Measurements from ENCODE around the gene UBE2D2.
A peak's percentile ranks its signal among the peaks of the same experiment; 100 is the strongest.

UBE2D2 gene

GRCh38 chr5:139663207-139664085 is 102.3 kb downstream of the UBE2D2 start:
- no peak for DNase-seq

- DNase-seq, result no peak
These were observed 103.1 kb downstream of the UBE2D2 start for GRCh38 chr5:139664086-139664693.

GRCh38 chr5:139664727-139665351 is 103.7 kb downstream of the UBE2D2 start:
- DNase-seq, result no peak

- no peak for DNase-seq
These were observed 104.5 kb downstream of the UBE2D2 start for GRCh38 chr5:139665626-139666025.

GRCh38 chr5:139666551-139666950 is 105.4 kb downstream of the UBE2D2 start:
- no peak for DNase-seq

GRCh38 chr5:139667001-139667729 is 106.0 kb downstream of the UBE2D2 start:
- DNase-seq, result no peak

- DNase-seq, result no peak
These were observed 106.6 kb downstream of the UBE2D2 start for GRCh38 chr5:139667730-139668063.

GRCh38 chr5:139668064-139668880 is 107.1 kb downstream of the UBE2D2 start:
- no peak for DNase-seq

GRCh38 chr5:139668924-139669661 is 108.0 kb downstream of the UBE2D2 start:
- DNase-seq, result no peak

- no peak for DNase-seq
These were observed 108.7 kb downstream of the UBE2D2 start for GRCh38 chr5:139669662-139670368.

- DNase-seq, result no peak
These were observed 109.4 kb downstream of the UBE2D2 start for GRCh38 chr5:139670369-139671095.

- no peak for DNase-seq
These were observed 110.1 kb downstream of the UBE2D2 start for GRCh38 chr5:139671096-139671841.

- DNase-seq, result no peak
These were observed 114.1 kb downstream of the UBE2D2 start for GRCh38 chr5:139675213-139675612.

GRCh38 chr5:139675825-139676224 is 114.7 kb downstream of the UBE2D2 start:
- DNase-seq, result no peak

GRCh38 chr5:139676406-139676805 is 115.3 kb downstream of the UBE2D2 start:
- DNase-seq, result no peak

GRCh38 chr5:139676951-139677735 is 116.0 kb downstream of the UBE2D2 start:
- DNase-seq, result peak; percentile 67
